A172 (cell line): ENCODE results near the gene STX18. TPM values are rescaled to one million over a fixed set of nuclear protein-coding genes. Genes with fewer than 3 reads are reported as not detected.

Experiments used
- DNase-seq: peaks from one replicate; pipeline ENCODE4 v3.0.0-alpha.2; 2015; ENCODE audit warnings: low spot score
- total RNA-seq: library from RNA; depleted of rRNA; stranded (reverse); fragments of >200 nt; shearing (Covaris generic); gene quantifications from 2 replicates; pipeline ENCODE4 v1.2.3, GENCODE V29; 2014

STX18 gene
- total RNA-seq, 1 experiment from 2014 or later = 43.8 TPM

GRCh38 chr4:4405358-4405962, 136.4 kb downstream of the STX18 start:
- no peak for DNase-seq

GRCh38 chr4:4402966-4403365, 138.9 kb downstream of the STX18 start:
- DNase-seq = no peak

GRCh38 chr4:4401036-4401435, 140.8 kb downstream of the STX18 start:
- no peak for DNase-seq

- DNase-seq = no peak
Measured at GRCh38 chr4:4398430-4398829, 143.4 kb downstream of the STX18 start.

- DNase-seq = no peak
Measured at GRCh38 chr4:4397441-4397819, 144.4 kb downstream of the STX18 start.

GRCh38 chr4:4396628-4397440, 145.0 kb downstream of the STX18 start:
- no peak for DNase-seq

GRCh38 chr4:4395849-4396627, 145.8 kb downstream of the STX18 start:
- DNase-seq = no peak

- DNase-seq = no peak
Measured at GRCh38 chr4:4395371-4395770, 146.5 kb downstream of the STX18 start.

- peak; percentile 82 for DNase-seq
Measured at GRCh38 chr4:4394644-4395043, 147.2 kb downstream of the STX18 start.

GRCh38 chr4:4392501-4393183, 149.2 kb downstream of the STX18 start:
- no peak for DNase-seq

- DNase-seq = no peak
Measured at GRCh38 chr4:4391866-4392265, 150.0 kb downstream of the STX18 start.

GRCh38 chr4:4390515-4391240, 151.2 kb downstream of the STX18 start:
- no peak for DNase-seq

GRCh38 chr4:4390046-4390445, 151.8 kb downstream of the STX18 start:
- DNase-seq = no peak

- no peak for DNase-seq
Measured at GRCh38 chr4:4388836-4389575, 152.8 kb downstream of the STX18 start.

- no peak for DNase-seq
Measured at GRCh38 chr4:4388311-4388790, 153.5 kb downstream of the STX18 start.

- no peak for DNase-seq
Measured at GRCh38 chr4:4387531-4388310, 154.1 kb downstream of the STX18 start.

- no peak for DNase-seq
Measured at GRCh38 chr4:4386736-4387392, 155.0 kb downstream of the STX18 start, which contains the start of gene NSG1. Gene NSG1, plus strand, starts transcription at chr4:4387102. Its CDS starts 528 bp downstream, at chr4:4387630.

GRCh38 chr4:4386296-4386735, 155.5 kb downstream of the STX18 start:
- DNase-seq = no peak

- no peak for DNase-seq
Measured at GRCh38 chr4:4385729-4386295, 156.0 kb downstream of the STX18 start.
